Stimulated activated CD4-positive, alpha-beta T cell treated with anti-CD3 and anti-CD28 coated beads, Interleukin-4, amount 100 ng/mL, for 48 hours (primary cell): ENCODE results near the gene MRPL36.
A peak's percentile ranks its signal among the peaks of the same experiment; 100 is the strongest.
"Not testable (repeated sequence)": the region's sequence is repeated elsewhere in the genome, so short reads cannot be mapped to it uniquely, and the experiment has no call there.

Source experiments
- DNase-seq, 2 donors: peaks; one replicate each; pipeline ENCODE4 v3.0.0-alpha.2; 2020; ENCODE audit warnings: low read depth in 2 of 2

The MRPL36 gene

DNA sequence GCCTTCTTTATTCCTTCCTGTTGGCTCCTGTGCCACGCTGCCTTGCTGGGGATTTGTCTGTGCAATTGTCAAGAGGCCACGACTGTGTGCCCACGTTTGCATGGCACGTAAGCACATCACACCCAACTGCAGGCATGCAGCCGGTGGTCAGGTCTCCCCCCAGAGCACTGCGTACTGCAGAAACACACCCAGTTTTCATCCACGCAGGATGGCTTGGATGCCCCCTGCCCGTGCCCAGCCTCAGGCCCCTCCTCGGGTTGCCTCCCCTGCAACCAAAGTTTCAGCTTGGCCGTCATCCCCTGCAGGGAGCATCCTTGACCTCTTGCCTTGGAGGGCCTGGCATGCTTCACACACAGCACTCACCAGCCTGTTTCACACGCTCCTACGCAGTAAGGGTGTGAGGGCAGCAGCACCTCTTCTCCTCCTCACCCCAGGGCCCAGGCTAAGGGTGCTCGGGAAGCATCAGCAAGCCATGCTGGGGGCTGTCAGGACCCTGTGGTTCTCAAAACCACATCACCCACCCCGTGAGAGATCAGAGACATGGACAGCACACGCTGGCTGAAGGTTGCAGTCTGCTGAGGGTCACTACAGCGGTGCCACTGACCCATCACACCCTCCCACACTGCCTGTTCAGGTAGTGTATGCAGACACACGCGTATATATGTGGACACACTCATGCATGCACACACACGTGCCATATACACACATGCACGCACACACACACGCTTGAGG, 3.1 kb downstream of the MRPL36 start:
- no peak for DNase-seq

- DNase-seq, result no peak
Measured at GRCh38 chr5:1795931-1796330, 3.7 kb downstream of the MRPL36 start.

GRCh38 chr5:1795506-1795905, 4.1 kb downstream of the MRPL36 start:
- DNase-seq, result no peak

- no peak for DNase-seq
Measured at GRCh38 chr5:1794901-1795290, 4.7 kb downstream of the MRPL36 start.

GRCh38 chr5:1793966-1794900, 5.4 kb downstream of the MRPL36 start:
- no peak for DNase-seq

DNA sequence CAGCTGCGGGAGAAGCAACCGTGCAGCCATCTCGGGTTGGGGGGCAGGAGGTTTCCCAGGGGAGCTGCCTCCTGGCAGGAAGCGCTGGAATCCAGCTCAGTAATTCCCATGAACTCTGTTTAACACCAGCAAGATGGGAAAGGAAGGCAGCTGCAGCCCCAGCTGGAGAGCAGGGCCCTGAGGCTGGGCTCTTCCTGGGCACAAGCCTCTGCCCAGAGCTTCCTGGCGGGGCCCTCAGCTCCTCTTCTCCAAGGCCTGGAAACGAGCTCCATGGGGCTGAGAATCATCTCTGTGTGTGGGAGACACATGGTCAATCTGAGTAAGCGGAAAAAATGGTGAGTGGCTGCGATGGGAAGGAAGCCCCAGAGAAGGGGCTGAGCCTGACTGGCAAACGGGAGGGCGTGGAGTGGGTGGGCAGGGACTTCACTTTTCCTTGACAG, 6.3 kb downstream of the MRPL36 start:
- DNase-seq, result peak in 1 of 2 donors; percentile 16

DNA sequence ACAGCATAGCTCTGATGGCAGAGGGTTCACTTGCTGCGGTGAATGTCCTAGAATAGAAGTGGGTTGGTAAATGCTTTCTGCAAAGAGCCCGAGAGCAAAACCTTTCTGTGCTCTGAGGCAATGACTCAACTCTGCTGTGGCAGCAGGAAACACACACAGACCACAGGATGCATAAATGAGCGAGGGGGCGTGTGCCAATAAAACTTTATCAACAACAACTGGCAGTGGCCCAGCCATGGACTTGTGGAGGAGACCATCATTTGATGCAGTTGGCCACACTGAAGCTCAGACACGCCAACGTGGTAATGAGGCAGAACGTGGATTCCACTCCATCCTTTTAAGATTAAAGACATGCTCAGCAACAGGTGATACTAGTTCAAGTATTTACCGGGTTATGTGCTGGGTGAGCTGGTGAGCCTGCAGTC, 6.8 kb downstream of the MRPL36 start:
- peak; percentile 55 to 68 for DNase-seq

DNA sequence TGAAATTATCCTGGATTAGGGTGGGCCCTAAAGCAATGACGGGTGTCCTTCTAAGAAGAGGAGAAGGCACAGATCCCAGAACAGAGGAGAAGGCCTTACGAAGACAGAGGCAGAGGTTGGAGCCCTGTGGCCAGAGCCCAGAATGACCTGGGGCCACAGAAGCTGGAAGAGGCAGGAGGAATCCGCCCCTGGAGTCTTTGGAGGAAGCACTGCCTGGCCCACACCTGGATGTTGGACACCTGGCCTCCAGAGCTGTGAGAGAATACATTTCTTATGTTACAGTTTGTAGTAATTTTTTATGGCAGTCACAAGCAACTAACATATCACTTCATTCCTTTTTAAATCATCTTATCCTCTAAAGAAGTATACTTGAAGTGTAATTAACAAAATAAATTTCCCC, 8.5 kb downstream of the MRPL36 start:
- no peak for DNase-seq

DNA sequence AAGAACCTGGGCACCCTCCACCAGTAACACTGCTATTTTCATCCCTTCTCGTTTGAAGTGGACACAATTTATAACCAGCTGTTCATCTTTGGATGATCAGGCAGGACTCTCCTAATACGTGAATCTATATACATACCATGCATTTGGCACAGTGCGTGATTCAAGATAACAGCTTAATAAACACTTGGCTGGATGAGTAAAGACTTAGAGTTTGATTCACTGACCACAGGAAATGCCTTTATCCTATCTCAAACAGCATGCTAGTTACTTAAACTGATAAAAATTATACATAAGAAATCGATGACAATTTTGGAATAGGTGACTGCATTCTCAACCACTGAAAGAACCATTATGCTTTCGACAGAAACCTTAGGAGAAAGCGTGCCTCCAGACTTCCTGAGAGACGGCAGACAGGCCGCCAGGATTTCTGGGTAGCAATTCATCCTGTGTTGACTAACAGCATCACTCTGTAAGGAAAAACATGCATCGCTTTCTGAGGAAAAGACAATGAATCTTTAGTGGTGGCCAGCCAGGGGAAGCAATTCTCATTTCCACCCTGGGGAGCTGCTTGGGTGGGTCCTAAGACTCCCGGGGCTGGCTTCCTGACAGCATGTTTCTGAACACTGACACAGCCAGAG, 9.7 kb downstream of the MRPL36 start:
- DNase-seq, result no peak

- not testable (repeated sequence) for DNase-seq
Measured at GRCh38 chr5:1789438-1789833, 10.2 kb downstream of the MRPL36 start.

DNA sequence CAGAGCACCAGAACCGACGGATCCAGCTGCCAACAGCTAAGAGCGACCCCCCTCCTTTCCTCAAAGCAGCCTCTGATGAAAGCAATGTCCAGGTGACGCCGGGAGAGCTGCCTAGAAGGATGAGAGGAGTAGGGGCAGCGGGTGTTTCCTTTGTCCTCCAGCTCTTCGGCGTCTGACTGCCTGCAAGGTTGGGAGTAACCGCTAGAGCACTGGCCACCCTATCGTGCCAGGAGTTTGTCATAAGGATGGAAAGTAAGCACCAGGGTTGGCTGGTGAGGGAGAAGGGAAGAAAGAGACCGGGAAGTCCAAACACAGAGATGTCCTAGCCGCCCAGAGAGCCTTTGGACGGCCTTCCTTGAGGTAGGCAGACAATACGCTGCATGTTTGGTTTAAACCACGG, 10.8 kb downstream of the MRPL36 start:
- no peak for DNase-seq

- DNase-seq, result no peak
Measured at GRCh38 chr5:1788200-1788599, 11.4 kb downstream of the MRPL36 start.

- no peak for DNase-seq
Measured at GRCh38 chr5:1787472-1788047, 12.1 kb downstream of the MRPL36 start.

DNA sequence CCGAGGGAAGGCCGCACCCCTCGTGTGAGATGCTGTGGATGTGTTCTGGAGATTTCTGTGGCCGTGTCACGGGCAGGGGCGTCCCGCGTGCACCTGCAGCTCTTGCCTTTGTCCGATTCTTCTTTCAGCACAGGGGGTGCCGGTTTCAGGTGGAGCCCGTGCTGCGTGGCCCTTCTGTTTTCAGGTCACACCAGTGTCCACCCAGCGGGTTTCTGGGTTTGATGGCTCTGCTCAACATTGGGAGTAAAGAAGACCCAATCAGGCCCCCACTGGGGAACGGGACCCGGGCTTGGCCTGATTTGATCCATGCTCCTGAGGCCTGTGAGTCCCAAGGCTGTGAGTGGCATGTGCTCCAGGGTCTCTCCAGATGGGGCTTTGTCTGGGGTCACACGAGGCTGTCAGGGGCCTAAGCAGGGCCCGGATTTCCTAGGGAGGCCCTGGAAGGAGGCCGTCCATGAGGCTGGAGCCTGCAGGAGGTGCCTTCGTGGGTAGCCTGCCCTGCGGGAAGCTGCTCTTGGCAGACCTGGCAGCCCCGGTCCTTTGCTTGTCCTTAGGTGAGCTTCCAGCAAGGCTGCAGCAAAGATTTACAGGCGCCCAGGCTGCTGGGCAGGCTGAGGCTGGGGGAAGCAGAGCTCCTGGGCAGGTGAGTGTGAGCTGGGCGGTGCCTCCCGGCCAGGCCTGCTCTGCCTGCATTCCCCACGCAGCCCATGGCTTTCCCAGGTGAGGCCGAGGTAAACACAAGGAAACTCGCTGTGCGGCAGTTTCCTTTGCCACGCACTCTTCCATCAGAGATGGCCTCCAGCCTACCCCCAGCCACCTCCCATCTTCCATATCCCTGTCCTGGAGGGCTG, 12.8 kb downstream of the MRPL36 start:
- DNase-seq, result no peak

DNA sequence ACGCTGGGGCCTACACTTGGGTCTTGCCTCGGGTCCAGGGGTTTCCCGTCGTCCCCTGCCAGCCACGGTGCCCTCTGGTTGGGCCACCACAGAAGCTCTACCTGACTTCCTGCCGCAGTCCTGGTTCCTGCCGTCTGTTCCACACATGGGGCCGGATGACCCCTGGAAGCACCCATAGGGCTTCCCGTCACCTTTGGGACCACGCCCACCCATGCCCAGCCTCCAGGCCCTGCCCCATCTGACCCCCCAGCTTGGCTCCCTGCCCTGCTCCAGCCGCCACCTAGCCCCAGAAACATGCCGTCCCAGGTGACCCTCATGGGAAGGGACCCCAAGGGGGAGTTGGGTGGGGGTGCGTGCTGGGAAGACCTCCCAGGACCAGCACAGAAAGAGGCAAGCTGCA, 13.7 kb downstream of the MRPL36 start:
- DNase-seq, result no peak

- no peak for DNase-seq
Measured at GRCh38 chr5:1785062-1785461, 14.6 kb downstream of the MRPL36 start.

DNA sequence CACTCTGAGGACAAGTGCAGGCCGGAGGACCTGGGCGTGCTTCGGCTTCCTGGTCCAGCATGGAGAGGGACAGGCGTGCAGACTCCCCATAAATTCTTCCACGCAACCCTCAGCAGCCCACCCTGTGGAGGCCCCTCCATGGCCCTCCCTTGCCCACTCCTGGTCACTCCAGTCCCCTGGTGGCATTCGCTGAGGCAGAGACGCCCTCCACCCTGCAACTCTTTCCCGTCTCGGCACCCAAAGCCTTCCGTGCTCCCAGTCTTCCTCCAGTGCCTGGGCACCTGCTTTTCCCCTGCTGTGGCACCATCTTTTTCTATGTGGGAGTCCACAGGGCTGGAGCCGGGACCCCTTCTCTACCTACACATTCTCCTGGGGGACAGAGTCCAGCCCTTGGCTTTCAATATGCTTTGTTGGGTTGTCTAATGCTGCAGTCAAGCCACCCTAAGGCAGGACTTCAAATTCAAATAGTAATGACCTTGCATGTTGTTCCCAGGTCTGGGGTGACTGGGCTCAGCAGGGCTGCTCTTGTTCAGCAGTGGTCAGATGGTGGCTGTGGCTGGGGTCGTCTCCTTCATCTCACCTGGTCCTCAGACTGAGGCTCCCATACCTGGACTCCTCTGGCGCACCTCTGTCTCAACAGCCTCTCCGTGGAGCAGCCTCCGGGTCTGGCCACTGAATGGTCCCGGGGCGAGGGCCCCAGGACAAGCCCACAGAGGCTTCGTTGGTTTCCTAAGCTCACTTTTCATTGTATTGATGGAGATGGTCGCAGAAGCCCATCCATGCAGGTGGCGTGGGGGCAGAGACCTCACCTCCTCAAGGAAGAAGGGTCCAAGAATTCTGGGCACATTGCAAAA, 15.2 kb downstream of the MRPL36 start:
- DNase-seq, result no peak

DNA sequence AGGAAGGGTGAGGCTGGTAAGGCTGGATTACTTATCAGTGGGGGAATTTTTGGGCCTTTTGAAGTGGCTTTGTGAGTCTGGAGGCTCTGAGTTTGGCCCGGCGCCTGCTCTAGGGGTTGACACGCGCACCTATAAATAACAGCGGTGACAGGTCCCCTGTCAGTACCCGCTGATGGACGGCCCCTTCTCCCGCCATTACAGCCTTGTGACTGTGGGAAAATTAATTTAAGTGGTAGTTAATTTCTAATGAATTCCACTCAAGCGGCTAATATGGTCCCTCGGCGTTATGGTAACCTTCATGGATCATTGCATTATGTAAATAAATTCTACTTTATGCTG, 16.5 kb downstream of the MRPL36 start:
- no peak for DNase-seq

DNA sequence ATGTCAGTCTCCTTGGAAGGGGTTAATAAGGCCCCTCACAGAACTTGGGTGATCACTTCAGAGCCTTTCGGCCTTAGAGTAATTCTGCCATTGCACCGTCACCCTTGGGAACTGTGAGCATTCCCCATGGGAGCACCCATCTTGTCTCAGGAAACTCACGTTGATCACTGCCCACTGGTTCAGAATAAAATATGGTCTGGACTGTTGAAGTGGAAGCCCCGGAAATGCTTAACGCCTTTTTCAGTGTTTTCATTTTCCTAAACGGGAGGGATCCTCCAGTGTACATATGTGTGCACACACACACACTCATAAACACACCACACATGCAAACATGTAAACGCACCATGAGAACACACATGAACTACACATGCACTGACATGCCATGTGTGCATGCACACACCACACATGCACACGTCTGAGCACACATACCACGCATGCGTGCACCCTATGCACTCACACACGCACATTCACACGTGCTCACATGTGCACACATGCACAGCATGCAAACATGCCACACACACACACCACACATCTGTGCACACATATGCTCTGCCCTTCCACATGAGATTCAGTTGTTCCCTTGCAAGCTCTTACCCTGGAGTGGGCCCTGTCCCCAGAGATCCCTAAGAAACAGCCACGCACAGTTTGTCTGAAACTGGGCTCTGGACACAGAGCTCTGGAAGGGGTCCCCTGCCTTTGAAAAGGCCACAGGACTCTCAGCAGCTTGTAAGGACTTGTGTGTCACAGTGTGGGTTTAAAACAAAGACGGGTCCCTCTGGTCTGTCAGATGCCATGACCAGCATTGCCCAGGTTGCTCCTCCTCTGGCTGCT, 17.0 kb downstream of the MRPL36 start:
- DNase-seq, result no peak
